HepG2 (cell line): ENCODE measurements around the gene PA2G4. TPM values are rescaled to one million over a fixed set of nuclear protein-coding genes. Genes with fewer than 3 reads are reported as not detected.
A peak's percentile ranks its signal among the peaks of the same experiment; 100 is the strongest.

Experiments used
- ADNP ChIP-seq: sonication (generic); formaldehyde crosslinking; IDR thresholded peaks from 2 replicates; pipeline ENCODE4 v1.4.0; 2020; ENCODE audit warnings: missing genetic modification reagents
- AKAP8 ChIP-seq: sonication (generic); formaldehyde crosslinking; IDR thresholded peaks from 2 replicates; pipeline ENCODE4 v1.5.1; 2020; ENCODE audit warnings: mild to moderate bottlenecking, missing genetic modification reagents
- FOXA3 ChIP-seq: IDR thresholded peaks from 2 replicates; pipeline ENCODE4 v1.6.1; 2016; ENCODE audit warnings: missing genetic modification reagents, missing compliant biosample characterization
- FOXC1 ChIP-seq: sonication (generic); formaldehyde crosslinking; IDR thresholded peaks from 2 replicates; pipeline ENCODE4 v1.8.0; 2022; ENCODE audit warnings: mild to moderate bottlenecking, missing genetic modification reagents, borderline replicate concordance
- GABPB1 ChIP-seq: IDR thresholded peaks from 2 replicates; pipeline ENCODE4 v1.6.1; 2016; ENCODE audit warnings: mild to moderate bottlenecking, missing genetic modification reagents, moderate library complexity, missing compliant biosample characterization
- GATAD2A ChIP-seq: IDR thresholded peaks from 2 replicates; pipeline ENCODE4 v1.6.1; 2016
- GTF2F1 ChIP-seq: fragments of 150-350 bp; IDR thresholded peaks from 2 replicates; pipeline ENCODE4 v1.6.1; 2014; ENCODE audit warnings: low read length
- MBD4 ChIP-seq: IDR thresholded peaks from 2 replicates; pipeline ENCODE4 v1.6.1; 2012; ENCODE audit warnings: low read length, inconsistent platforms, borderline replicate concordance
- TEAD2 ChIP-seq: sonication (generic); formaldehyde crosslinking; IDR thresholded peaks from 2 replicates; pipeline ENCODE4 v1.9.0; 2021; ENCODE audit warnings: missing genetic modification reagents
- XBP1 ChIP-seq: sonication (generic); formaldehyde crosslinking; IDR thresholded peaks from 2 replicates; pipeline ENCODE4 v1.5.0; 2020; ENCODE audit warnings: missing genetic modification reagents
- ZBTB8A ChIP-seq: sonication (generic); formaldehyde crosslinking; IDR thresholded peaks from 2 replicates; pipeline ENCODE4 v1.4.0; 2020; ENCODE audit warnings: mild to moderate bottlenecking, low read depth, missing genetic modification reagents, borderline replicate concordance
- ZFX ChIP-seq: sonication (generic); formaldehyde crosslinking; IDR thresholded peaks from 2 replicates; pipeline ENCODE4 v1.4.0; 2020; ENCODE audit warnings: mild to moderate bottlenecking, low read depth, missing genetic modification reagents, moderate library complexity
- ZKSCAN1 ChIP-seq: fragments of 150-350 bp; IDR thresholded peaks from 2 replicates; pipeline ENCODE4 v1.6.1; 2014; ENCODE audit warnings: low read length
- ZNF230 ChIP-seq: sonication (generic); formaldehyde crosslinking; IDR thresholded peaks from 2 replicates; pipeline ENCODE4 v1.4.0; 2020; ENCODE audit warnings: mild to moderate bottlenecking, missing genetic modification reagents
- ZNF367 ChIP-seq: sonication (generic); formaldehyde crosslinking; IDR thresholded peaks from 2 replicates; pipeline ENCODE4 v1.4.0; 2020; ENCODE audit warnings: missing genetic modification reagents, borderline replicate concordance
- ZSCAN20 ChIP-seq: sonication (generic); formaldehyde crosslinking; IDR thresholded peaks from 2 replicates; pipeline ENCODE4 v1.4.0; 2020; ENCODE audit warnings: missing genetic modification reagents, mild to moderate bottlenecking, borderline replicate concordance
- polyA plus RNA-seq, 8 experiments: library from polyadenylated mRNA; depleted of rRNA in 3 of 8; stranded (reverse) in 7 of 8; unstranded in 1 of 8; fragments of >200 nt; fragmentation: Illumina TruSeq in 4 of 8; extraction: Trizol in 4 of 8; gene quantifications; 2 replicates each; pipeline versions ENCODE4 v1.2.1 to v1.2.3, GENCODE V29; 2011 to 2016; ENCODE audit warnings: low read depth in 4 of 8, missing spikeins in 1 of 8, mixed read lengths in 1 of 8; ENCODE audit not compliant: insufficient read depth in 1 of 8
- total RNA-seq, 5 experiments: library from RNA; depleted of rRNA; stranded (reverse); fragments of >200 nt; fragmentation: Illumina TruSeq; extraction: Trizol; gene quantifications; 2 replicates each; pipeline ENCODE4 v1.2.3, GENCODE V29; 2016; ENCODE audit warnings: low read depth in 1 of 5
- TF ChIP-seq, protein P1 (sequence below): sonication (generic); formaldehyde crosslinking; IDR thresholded peaks from 2 replicates; pipeline ENCODE4 v1.4.0; 2020; ENCODE audit warnings: missing genetic modification reagents
- TF ChIP-seq, protein P2 (sequence below): IDR thresholded peaks from 2 replicates; pipeline ENCODE4 v1.6.1; 2016
- TF ChIP-seq, protein P3 (sequence below): sonication (generic); formaldehyde crosslinking; IDR thresholded peaks from 2 replicates; pipeline ENCODE4 v1.4.0; 2020; ENCODE audit warnings: missing genetic modification reagents
- TF ChIP-seq, protein P4 (sequence below): sonication (generic); formaldehyde crosslinking; IDR thresholded peaks from 2 replicates; pipeline ENCODE4 v1.4.0; 2020; ENCODE audit warnings: missing genetic modification reagents
- TF ChIP-seq, protein P5 (sequence below): sonication (generic); formaldehyde crosslinking; IDR thresholded peaks from 2 replicates; pipeline ENCODE4 v1.5.0; 2020; ENCODE audit warnings: mild to moderate bottlenecking, low read depth, missing genetic modification reagents, borderline replicate concordance

Gene PA2G4
- total and polyA plus RNA-seq, 2 of the 13 experiments (the other 11 are each of a cell fraction or from before 2014, with no cell fraction given): 147 to 240 TPM

DNA sequence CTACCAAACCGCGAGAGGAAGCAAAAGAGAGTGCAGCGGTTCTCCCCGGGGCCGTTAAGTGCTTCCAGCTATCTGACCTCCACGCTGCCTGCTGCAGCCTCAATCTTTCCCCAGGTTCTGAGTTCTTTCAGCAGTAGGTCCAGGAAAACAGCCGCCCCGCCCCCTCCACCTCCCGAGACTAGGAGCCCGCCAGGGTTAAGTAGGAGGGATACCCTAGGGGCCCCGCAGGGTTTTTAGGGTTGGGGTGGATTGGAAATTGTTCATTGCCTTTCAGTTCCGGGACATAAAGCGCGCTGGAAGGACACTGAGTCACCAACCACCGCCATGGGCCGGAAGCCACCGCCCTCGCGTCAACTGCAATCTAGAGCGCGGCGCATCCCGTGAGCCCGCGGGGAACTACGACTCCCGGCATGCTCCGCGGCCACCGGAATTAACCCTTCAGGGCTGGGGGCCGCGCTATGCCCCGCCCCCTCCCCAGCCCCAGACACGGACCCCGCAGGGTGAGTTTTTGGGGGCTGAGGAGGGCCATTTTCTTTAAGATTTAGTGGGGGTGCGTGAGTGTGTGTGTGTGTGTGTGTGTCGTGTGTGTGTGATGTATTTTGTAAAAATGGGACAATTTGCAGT is 47.9 kb downstream of the PA2G4 start, which contains the start of gene MYL6B (continued):
- TF ChIP-seq, protein P1, sequence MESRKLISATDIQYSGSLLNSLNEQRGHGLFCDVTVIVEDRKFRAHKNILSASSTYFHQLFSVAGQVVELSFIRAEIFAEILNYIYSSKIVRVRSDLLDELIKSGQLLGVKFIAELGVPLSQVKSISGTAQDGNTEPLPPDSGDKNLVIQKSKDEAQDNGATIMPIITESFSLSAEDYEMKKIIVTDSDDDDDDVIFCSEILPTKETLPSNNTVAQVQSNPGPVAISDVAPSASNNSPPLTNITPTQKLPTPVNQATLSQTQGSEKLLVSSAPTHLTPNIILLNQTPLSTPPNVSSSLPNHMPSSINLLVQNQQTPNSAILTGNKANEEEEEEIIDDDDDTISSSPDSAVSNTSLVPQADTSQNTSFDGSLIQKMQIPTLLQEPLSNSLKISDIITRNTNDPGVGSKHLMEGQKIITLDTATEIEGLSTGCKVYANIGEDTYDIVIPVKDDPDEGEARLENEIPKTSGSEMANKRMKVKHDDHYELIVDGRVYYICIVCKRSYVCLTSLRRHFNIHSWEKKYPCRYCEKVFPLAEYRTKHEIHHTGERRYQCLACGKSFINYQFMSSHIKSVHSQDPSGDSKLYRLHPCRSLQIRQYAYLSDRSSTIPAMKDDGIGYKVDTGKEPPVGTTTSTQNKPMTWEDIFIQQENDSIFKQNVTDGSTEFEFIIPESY: no peak
- TF ChIP-seq XBP1 (CRISPR knock-in tag): no peak
- no peak for TF ChIP-seq TEAD2
- TF ChIP-seq FOXA3 (CRISPR knock-in tag): peak; percentile 38; the same call in 1 of the 2 replicates
- no peak for TF ChIP-seq MBD4
- TF ChIP-seq, protein P2, sequence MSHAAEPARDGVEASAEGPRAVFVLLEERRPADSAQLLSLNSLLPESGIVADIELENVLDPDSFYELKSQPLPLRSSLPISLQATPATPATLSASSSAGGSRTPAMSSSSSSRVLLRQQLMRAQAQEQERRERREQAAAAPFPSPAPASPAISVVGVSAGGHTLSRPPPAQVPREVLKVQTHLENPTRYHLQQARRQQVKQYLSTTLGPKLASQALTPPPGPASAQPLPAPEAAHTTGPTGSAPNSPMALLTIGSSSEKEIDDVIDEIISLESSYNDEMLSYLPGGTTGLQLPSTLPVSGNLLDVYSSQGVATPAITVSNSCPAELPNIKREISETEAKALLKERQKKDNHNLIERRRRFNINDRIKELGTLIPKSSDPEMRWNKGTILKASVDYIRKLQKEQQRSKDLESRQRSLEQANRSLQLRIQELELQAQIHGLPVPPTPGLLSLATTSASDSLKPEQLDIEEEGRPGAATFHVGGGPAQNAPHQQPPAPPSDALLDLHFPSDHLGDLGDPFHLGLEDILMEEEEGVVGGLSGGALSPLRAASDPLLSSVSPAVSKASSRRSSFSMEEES (CRISPR knock-in tag): peak; percentile 61; the same call in 1 of the 2 replicates
- TF ChIP-seq ADNP (CRISPR knock-in tag): no peak
- TF ChIP-seq, protein P3, sequence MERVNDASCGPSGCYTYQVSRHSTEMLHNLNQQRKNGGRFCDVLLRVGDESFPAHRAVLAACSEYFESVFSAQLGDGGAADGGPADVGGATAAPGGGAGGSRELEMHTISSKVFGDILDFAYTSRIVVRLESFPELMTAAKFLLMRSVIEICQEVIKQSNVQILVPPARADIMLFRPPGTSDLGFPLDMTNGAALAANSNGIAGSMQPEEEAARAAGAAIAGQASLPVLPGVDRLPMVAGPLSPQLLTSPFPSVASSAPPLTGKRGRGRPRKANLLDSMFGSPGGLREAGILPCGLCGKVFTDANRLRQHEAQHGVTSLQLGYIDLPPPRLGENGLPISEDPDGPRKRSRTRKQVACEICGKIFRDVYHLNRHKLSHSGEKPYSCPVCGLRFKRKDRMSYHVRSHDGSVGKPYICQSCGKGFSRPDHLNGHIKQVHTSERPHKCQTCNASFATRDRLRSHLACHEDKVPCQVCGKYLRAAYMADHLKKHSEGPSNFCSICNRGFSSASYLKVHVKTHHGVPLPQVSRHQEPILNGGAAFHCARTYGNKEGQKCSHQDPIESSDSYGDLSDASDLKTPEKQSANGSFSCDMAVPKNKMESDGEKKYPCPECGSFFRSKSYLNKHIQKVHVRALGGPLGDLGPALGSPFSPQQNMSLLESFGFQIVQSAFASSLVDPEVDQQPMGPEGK (CRISPR knock-in tag): peak; percentile 88
- peak; percentile 95 for TF ChIP-seq GABPB1 (CRISPR knock-in tag)
- TF ChIP-seq ZBTB8A (CRISPR knock-in tag): no peak
- TF ChIP-seq, protein P4, sequence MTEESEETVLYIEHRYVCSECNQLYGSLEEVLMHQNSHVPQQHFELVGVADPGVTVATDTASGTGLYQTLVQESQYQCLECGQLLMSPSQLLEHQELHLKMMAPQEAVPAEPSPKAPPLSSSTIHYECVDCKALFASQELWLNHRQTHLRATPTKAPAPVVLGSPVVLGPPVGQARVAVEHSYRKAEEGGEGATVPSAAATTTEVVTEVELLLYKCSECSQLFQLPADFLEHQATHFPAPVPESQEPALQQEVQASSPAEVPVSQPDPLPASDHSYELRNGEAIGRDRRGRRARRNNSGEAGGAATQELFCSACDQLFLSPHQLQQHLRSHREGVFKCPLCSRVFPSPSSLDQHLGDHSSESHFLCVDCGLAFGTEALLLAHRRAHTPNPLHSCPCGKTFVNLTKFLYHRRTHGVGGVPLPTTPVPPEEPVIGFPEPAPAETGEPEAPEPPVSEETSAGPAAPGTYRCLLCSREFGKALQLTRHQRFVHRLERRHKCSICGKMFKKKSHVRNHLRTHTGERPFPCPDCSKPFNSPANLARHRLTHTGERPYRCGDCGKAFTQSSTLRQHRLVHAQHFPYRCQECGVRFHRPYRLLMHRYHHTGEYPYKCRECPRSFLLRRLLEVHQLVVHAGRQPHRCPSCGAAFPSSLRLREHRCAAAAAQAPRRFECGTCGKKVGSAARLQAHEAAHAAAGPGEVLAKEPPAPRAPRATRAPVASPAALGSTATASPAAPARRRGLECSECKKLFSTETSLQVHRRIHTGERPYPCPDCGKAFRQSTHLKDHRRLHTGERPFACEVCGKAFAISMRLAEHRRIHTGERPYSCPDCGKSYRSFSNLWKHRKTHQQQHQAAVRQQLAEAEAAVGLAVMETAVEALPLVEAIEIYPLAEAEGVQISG (CRISPR knock-in tag): peak; percentile 96
- TF ChIP-seq ZFX (CRISPR knock-in tag): peak; percentile 43
- TF ChIP-seq ZSCAN20 (CRISPR knock-in tag): no peak
- no peak for TF ChIP-seq ZNF367 (CRISPR knock-in tag)
- TF ChIP-seq GTF2F1: no peak
- TF ChIP-seq AKAP8 (CRISPR knock-in tag): no peak
- no peak for TF ChIP-seq ZKSCAN1
- TF ChIP-seq, protein P5, sequence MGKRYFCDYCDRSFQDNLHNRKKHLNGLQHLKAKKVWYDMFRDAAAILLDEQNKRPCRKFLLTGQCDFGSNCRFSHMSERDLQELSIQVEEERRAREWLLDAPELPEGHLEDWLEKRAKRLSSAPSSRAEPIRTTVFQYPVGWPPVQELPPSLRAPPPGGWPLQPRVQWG (CRISPR knock-in tag): no peak
- TF ChIP-seq GATAD2A (CRISPR knock-in tag): peak; percentile 43; the same call in 1 of the 2 replicates
- TF ChIP-seq FOXC1: no peak
- TF ChIP-seq ZNF230 (CRISPR knock-in tag): no peak
